HL-60/S4 (cell line): ENCODE results near the gene LGSN.
"Not testable (repeated sequence)": the region's sequence is repeated elsewhere in the genome, so short reads cannot be mapped to it uniquely, and the experiment has no call there.

Source experiments
- in situ Hi-C: fragments of 300-500 bp; cut with MboI; formaldehyde crosslinking; loops from 2 replicates; pipeline ENCODE4 v1.14.3; 2022; ENCODE audit warnings: low sequenced_read_pairs

The LGSN gene

DNA sequence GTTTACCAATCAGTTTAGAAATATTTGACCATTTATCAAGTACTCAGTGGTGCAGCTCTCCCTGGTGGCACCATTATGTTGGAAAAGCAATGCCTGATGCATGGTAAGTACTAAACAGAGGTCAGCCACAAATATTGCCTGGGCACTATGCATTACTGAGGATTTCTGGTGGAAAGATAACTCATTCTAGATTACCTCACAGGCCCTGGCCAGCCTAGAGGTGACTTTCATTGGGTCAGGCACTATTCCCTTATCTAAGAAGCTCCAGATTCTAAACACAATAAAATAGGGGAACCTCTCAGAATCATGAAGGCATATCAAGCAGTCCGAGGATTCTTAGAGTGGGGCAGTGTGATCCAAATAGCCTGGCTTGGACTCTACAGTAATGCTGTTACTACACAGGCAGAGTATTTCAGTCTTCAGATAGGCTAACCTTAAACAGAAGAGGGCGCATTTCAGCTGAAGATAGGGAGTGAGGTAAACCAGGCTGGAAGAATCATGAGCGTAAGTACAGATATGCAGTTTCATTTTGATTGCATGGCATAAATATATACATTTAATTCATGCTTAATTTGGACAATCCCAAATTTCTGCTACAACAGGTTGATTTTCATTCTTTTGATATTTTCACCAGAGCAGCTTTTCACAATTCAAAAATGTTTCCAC lies 12.1 kb downstream of the LGSN start:
- in situ Hi-C loops, result no loop called here

DNA sequence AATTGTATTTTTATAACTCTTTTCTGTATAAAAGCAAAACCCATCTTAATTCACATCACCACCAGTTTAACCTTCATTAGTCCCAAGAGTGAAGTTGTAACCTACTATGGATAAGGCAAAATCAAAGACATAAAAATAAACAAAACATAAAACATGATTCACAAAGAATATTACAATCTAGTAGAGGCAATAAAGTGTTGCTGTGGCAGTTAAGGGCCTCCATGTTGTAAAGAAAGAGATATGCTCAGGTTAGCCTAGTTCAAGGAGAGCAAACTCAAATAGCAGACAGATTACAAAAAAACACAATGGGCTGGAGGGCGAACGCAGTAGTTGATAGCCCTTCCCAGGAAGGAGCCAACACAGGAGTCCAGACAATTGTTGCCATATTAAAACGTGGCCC lies 13.4 kb downstream of the LGSN start:
- in situ Hi-C loops, result no loop called here

DNA sequence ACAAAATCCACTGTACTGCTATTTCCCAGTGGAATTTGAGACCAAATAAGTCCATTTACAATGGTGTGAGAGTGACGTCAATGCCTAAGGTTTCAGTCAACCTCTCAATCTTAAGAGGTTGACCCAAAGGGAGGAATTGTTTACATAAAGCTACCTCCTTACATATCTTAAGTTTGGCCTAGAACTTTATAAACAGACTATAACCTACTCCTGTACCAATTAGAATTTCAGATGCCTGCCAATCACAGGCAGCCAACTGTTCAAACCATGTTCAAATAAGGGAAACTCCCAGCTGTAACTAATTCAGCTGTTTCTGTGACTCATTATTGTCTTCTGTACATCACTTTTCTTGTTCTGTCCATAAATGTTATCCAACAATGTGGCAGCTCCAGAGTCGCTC lies 14.5 kb downstream of the LGSN start:
- in situ Hi-C loops, result no loop called here

DNA sequence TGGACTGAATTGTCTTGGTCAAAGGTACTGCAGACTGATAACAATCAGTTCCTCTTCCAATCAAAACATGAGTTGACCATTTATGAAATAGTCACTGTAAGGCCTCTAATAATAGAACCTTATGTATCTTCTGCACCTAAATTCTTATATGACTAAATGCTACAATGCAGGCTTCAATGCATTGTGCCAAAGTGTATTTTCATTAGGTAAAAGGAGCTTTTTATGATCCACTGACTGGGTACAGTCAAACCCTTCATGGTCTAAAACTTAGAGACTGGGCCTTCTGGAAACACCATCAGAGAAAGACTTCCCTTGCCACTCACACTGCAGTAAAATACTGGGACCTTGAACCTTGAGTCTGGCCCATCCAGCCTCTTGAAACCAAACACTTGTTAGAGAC lies 16.3 kb downstream of the LGSN start:
- in situ Hi-C loops, result no loop called here

DNA sequence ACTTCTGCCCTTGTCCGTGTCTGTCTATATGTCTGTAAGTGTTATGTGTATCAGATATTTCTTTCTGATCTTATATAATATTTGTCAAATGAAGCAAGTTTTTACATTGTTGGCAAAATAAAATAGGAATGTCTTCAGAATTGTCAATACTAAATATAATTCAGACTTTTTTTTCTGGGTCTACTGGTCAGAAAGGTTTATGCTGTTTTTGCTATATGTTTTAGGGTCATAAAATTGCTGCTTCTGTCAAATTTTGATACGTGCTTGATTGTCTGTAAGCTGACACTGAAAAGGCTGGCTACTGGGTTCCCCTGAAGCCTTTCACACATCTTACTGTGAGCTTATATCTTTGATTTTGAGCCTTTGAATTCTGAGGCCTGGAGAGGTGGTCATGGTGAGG lies 20.1 kb downstream of the LGSN start:
- in situ Hi-C loops, result no loop called here

DNA sequence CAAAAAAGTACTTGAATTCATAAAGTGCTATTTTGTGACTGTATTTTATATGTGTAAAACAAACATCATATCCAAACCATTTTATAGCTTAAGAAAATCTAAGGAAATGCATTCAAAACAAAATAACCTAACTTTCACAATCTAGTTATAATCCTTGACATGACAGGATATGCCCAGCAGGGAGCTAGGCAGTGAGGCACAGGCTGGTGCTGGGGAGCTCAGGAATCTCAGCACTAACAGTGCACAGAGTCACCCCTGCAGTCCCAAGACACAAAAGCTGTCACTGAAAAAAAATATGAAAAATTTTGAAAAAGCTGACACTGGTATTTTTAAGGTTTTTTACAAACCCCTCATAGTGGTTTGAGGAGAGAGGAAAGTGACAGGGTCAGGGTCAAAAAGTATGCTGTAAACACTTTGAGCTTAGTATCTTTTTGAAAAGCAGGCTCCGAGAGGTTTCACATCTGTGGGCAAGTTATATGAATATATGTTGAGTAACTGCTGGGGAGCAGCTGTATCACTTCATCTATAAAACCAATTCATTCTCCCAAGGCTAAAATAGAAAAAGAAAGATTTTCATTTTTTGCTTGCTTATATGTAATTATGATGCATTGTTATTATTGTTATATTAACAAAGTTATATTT lies 24.1 kb downstream of the LGSN start:
- in situ Hi-C loops, result no loop called here

DNA sequence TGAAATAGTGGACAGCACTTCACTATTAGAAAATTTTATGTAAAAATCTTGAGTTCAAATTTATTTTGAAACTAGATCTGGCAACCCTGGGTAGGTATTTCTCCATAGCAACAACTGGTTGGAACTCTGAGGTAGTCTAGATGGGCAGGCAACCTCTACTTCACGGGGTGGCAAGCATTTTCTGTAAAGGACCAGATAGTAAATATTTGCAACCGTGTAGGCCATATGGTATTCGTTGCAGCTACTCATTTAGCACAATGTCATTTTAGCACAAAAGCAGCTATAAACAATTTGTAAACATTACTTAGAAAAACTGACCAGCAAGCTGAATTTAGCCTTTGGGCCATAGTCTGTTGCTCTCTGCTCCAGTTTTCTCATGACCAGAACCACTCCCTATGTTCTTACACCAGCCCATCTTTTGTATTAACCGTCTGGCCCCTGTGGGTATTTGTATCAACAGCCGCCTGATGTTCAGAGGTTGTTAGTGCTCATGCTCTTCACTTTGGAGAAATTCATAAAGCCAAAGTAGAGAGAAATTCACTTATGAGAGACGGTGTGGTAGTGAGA lies 29.2 kb downstream of the LGSN start:
- in situ Hi-C loops, result no loop called here

DNA sequence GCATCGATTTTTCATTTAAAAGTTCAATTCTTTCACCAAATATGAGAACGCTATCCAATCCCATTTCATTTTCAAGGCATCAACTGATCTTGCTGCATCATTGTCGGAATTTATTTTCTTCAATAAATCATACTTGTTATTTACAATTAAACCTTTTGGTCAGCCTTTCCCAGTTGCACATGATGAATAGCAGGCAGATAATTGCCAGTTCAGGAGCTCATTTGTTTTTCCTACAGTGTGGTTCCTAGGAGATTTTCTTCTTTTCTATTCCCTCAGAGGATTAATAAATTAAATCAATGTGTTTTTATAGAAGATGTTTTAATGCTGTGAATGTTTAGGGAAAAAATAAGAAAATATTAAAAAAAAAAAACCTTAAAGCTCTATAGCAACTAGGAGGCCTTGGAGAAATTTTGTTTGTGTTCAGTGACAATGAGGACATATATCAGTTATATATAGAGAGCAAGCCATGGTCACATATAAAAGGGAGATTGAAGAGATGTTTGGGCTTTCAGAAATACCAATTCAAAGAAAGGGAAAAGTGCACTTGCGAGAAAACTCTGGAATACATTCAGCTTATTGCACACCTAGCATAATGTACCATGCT lies 30.4 kb downstream of the LGSN start:
- in situ Hi-C loops, result no loop called here

DNA sequence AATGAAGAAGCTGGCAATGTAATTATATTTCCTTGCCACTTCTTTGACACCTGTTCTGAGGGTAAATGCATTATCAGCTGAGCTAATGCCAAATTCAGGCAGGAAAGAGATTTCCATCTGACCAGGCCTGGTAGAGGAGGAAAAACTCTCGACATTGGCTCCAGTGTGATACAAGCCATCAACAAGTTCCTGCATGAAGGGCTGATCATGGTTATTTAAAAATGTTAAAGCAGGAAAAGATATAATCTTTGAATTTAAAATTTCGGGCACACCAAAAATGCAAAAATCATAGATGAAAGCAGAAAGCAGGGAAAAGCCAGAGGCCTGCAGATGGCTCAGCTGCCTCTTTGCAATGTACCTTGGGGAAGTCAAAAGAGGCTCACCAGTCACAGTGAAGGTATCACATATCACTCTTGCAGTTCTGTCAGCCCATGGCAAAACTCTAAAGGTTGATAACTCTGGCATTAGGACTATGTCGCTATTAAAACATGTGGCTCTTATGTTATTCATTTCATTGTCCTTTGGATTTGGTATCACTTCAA lies 39.1 kb downstream of the LGSN start:
- in situ Hi-C loops, result no loop called here

DNA sequence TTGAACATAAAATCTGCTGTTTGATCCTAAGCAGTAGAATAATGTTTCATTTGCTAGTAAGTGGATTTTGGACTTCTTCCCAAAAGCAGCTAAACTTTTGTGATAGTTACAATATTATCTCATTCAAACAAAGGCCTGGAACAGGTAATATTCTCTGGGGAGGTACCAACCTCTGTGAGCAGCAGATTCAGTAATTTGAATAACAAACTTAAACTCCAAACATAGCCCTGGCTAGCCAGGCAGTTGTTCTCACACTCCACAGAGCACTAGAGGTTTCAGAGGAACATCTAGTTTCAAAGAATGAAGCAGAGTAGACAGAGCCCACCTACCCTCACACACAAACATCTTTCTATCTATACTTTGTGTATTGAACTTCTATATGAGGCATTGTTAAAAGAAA lies 40.9 kb downstream of the LGSN start:
- in situ Hi-C loops, result no loop called here

DNA sequence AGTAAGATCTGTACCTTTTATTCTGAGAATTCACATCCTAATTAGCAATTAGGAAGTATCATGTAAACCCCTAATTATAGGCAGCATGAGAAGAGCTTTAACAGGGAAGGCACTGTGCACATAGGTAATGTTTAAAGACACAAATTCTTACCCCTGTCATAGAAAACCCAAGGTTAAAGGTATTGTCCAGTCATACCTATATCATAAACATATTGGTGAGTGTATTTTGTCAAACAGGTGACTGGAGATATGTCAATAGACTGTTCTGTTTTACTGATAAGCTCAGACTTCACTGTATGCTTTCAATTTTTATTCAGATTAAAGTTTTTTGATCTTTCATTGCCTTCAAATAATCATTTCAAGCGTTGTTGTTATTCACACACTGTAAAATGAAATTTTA lies 43.8 kb downstream of the LGSN start:
- in situ Hi-C loops, result no loop called here

DNA sequence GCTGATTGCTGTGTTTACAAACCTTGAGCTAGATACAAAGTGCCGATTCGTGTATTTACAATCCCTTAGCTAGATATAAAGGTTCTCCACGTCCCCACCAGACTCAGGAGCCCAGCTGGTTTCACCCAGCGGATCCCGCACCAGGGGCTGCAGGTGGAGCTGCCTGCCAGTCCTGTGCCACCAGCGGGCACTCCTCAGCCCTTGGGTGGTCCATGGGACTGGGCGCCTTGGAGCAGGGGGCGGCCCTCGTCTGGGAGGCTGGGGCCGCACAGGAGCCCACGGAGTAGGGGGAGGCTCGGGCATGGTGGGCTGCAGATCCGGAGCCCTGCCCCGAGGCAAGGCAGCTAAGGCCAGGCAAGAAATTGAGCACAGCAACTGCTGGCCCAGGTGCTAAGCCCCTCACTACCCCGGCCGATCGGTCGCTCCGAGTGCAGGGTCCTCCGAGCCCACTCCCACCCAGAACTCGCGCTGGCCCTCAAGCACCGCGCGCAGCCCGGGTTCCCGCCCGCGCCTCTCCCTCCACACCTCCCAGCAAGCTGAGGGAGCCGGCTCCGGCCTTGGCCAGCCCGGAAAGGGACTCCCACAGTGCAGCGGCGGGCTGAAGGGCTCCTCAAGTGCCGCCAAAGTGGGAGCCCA lies 44.9 kb downstream of the LGSN start:
- in situ Hi-C loops, result not testable (repeated sequence)

DNA sequence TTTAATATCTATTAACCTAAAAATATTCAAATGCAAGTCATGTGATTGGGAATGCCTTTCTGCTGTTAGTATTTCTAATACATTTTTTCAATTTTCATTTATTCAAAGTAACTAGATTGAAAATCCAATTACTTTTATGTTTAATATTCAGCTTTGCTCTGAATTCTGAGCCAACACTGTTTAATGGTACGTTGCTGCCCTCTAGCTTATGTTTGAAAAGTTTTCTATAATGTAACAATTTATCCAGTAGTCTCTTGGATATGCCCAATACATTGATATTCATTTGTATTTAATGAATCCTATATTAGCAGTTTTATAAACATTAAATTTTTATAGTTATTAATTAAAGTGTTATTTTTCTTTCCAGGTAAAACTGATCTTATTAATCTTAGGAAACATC lies 47.4 kb downstream of the LGSN start:
- in situ Hi-C loops, result no loop called here

DNA sequence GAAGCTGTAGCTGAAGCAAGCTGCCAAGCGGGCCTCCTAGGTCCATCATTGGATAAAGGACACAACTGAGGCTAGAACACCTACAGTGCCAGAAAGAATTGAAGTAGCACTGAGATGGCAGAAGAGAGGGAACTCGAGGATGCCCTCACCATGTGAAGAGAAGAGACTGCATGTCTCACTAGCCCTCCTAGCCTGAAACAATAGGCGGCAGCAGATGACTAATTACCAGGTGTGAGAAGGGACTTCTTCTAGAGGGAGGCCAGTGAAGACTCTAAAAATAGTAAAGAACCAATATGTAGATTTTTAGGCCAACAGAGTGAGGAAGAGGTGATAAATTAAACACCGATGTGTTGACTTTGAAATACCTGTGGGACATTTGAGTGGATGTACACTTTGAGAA lies 50.3 kb downstream of the LGSN start:
- in situ Hi-C loops, result no loop called here

DNA sequence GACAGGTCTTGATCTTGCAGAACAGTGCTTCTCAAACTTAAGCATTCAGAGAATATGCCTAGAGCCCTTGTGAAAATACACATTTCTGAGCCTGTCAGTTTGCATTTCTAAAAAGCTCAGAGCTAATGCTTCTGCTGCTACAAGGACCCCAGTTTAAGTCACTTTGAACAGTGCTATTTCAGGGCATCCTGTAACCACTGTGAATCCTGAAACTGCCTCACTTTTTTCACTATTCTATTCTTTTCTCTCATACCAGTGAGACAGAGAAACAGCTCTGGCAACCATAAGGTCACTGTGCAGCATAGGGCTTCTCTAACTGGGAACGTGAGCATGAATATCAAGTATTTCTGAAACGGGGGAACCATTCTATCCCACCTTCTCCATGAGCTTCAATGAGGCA lies 51.2 kb downstream of the LGSN start:
- in situ Hi-C loops, result no loop called here

DNA sequence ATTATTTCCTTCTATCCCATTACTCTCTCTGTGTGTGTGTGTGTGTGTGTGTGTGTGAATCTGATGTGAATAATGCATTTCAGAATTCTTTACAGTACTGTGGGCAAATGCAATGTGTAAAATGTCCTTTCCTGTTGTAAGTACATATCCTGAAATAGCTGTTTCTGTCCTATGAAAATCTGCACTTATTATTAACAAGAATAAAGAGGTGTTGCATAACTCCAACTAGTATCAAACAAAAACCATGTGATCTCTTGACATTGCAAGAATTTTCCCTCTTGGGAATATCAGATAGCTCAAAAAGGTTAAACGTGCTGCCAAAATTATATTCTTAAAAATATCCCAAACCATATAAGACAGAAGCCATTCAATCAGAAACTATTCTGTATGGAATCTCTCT lies 52.0 kb downstream of the LGSN start:
- in situ Hi-C loops, result no loop called here

DNA sequence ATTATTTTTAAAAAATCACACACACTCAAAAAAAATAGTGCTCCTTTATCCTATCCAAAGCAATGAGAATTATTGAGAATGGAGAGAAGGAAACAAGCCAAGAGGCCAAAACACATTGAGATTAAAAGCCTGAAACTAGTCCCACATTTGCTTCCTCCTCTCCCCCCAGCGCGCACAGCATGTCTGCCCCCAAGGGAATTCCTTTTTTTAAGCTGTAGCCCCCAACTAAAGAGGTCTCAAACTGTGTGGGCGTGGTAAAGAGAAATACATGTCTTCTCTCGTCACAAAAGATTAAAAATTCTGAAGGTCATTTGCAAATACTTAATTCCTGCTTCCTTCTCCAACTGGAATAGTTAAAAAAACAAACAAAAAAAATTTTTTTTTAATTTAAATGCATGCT lies 52.7 kb downstream of the LGSN start:
- in situ Hi-C loops, result no loop called here

DNA sequence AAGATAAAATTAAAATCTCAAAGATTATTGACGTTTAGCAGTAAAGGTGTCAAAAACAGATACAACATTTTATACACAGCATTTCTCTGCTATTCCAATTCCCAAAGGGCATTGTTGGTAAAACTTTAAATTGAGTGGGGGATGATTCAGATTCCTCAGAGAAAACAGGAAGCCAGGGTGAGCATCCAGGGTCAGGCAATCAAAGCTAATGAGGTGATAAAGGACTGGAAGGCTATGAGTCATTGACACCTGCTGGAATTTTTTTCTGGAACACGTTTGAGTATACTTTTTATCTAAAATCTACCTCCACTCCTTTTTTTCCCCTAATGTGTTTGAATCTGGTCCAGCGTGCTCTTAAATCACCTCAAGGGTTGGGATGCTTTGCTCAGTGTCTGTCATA lies 56.3 kb downstream of the LGSN start:
- in situ Hi-C loops, result no loop called here

DNA sequence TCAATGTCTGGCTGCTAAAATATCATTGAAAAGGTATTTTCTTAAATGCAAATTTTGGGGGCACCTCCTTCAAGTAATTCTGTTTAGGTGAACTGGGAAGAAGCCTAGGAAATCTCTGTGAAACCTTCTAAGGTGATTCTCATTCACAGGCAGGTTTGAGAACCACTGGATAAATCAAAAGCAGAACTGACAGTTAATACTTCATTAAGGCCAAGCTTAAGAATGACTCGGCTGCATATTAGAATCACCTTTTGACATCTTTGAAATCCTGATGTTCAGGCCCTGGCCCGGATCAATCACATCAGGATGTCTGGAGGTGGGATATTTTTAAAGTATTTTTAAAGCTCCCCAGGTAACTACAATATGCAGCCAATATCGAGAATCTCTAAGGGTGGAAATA lies 58.0 kb downstream of the LGSN start:
- in situ Hi-C loops, result no loop called here

DNA sequence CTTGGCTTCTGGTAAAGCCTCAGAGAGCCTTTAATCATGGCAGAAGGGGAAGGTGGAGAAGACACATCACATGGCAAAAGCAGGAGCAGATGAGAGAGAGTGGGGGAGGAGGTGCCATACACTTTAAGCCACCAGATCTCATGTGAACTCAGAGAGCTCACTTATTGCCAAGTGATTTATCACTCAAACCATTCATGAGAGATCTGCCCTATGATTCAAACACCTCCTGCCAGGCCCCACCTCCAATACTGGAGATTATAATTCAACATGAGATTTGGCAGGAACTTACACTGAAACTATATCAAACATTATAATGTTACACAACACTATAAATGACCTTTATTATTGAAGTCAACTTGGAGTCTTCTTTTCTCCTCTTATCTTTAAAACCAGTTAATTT lies 60.6 kb downstream of the LGSN start:
- in situ Hi-C loops, result no loop called here

DNA sequence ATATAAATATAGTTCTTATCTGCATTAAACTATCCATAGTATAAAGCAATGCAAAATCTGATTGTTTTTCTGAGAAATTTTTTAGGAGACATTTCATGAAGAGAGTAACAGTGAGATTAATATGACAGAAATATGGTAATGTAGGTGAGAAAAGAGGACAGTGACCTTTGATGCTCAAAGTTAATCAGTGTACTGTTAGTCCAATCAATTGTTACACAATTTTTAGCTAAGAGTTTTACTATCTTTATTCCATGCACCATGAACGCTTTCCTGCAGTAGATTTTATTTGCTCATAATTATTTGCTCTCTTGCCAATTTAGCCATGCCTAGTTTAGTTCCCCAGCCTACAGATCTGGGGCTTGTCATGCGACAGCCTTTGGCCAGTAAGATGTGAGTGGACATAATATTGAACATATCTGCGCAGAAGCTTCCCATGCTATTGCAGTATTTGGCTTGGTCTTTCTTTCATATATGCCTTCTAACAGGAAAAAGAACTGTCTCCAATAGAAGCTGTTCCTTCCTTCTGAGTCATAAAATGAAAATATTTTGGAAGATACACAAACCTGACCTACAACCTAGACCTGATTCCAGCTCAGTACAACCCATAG lies 69.8 kb downstream of the LGSN start:
- in situ Hi-C loops, result no loop called here
